ENCODE results near the gene GALNT9. TPM values are rescaled to one million over a fixed set of nuclear protein-coding genes. Genes with fewer than 3 reads are reported as not detected.

Gene GALNT9
- total RNA-seq, 2 donors from 2014 or later, result 0.14 to 1.0 TPM

GRCh38 chr12:132202929-132203721 is 126.3 kb downstream of the GALNT9 start:
- intact Hi-C loops (cut with DNase I), result no loop called here
- Histone ChIP-seq H3K9me3 (no peaks in the 10 kb centered on the region), H3K27ac (no peak overlapping the region), H3K27me3 (replicated peaks; ENCODE audit: insufficient read depth) (peaks cover 21% of the 10 kb centered on the region), H3K36me3 (no peaks in the 10 kb centered on the region), H3K4me3 (no peak overlapping the region), H3K4me1 (replicated peaks) (peaks cover 8% of the 10 kb centered on the region)
- TF ChIP-seq POLR2AphosphoS5 (IDR thresholded peaks at IDR 0.05) (no peak), POLR2A (IDR thresholded peaks at IDR 0.05) (no peak), CTCF (IDR thresholded peaks at IDR 0.05) (no peak)
- WGBS, result 69% methylated on average over 28 of the region's 42 CpGs
- no peak for DNase-seq (ENCODE audit: low spot score)

DNA sequence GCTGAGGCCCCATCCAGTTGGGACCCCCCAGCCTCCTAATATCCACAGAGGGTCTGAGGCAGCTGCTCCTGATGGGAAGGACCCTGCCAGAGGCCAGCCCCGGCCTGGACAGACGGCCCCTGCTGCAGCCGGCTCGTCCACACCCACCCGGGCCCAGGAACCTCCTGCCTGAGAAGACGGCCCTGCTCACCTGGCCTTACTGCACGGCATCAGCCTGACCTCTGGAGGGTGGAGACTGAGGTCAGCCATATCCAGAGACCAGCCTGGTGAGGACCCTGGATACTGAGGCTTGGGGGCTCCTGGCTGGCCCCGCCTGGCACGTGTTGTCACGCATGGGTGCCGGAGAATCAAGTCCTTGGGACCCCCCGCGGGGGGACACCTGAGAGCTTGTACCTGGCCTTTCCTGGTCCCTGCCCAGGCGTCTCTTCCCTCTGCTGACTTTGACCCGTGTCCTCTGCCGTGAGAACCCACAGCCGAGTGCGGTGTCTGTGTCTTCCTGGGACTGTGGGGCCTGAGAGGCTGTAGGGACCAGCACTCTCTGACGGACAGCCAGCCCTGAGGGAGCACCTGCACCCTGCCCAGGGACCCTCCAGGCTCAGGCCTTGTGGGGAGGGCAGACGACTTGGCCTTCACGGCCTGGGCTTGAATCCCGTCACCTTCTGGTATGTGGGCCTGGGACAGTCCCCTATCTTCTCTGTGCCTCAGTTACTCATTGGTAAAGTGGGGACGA is 127.8 kb downstream of the GALNT9 start:
- Histone ChIP-seq H3K36me3 (no peaks in the 10 kb centered on the region), H3K4me1 (replicated peaks) (peaks cover 8% of the 10 kb centered on the region), H3K9me3 (no peaks in the 10 kb centered on the region), H3K27me3 (replicated peaks; ENCODE audit: insufficient read depth) (peaks cover 15% of the 10 kb centered on the region), H3K4me3 (no peak overlapping the region), H3K27ac (no peak overlapping the region)
- WGBS, result 90% methylated on average over 21 of the region's 23 CpGs
- TF ChIP-seq POLR2AphosphoS5 (IDR thresholded peaks at IDR 0.05) (no peak), POLR2A (IDR thresholded peaks at IDR 0.05) (no peak), CTCF (IDR thresholded peaks at IDR 0.05) (no peak)
- intact Hi-C loops (cut with DNase I), result no loop called here
- no peak for DNase-seq (ENCODE audit: low spot score)

- TF ChIP-seq CTCF (IDR thresholded peaks at IDR 0.05) (no peak), POLR2A (IDR thresholded peaks at IDR 0.05) (no peak), POLR2AphosphoS5 (IDR thresholded peaks at IDR 0.05) (no peak)
- Histone ChIP-seq H3K36me3 (no peaks in the 10 kb centered on the region), H3K27ac (no peak overlapping the region), H3K4me1 (replicated peaks) (peaks cover 8% of the 10 kb centered on the region), H3K4me3 (no peak overlapping the region), H3K27me3 (replicated peaks; ENCODE audit: insufficient read depth) (peaks cover 12% of the 10 kb centered on the region), H3K9me3 (no peaks in the 10 kb centered on the region)
- 91% methylated on average over 19 of the region's 19 CpGs for WGBS
- DNase-seq (ENCODE audit: low spot score), result no peak
- intact Hi-C loops (cut with DNase I), result no loop called here
These were observed 128.6 kb downstream of the GALNT9 start for GRCh38 chr12:132200800-132201199.

DNA sequence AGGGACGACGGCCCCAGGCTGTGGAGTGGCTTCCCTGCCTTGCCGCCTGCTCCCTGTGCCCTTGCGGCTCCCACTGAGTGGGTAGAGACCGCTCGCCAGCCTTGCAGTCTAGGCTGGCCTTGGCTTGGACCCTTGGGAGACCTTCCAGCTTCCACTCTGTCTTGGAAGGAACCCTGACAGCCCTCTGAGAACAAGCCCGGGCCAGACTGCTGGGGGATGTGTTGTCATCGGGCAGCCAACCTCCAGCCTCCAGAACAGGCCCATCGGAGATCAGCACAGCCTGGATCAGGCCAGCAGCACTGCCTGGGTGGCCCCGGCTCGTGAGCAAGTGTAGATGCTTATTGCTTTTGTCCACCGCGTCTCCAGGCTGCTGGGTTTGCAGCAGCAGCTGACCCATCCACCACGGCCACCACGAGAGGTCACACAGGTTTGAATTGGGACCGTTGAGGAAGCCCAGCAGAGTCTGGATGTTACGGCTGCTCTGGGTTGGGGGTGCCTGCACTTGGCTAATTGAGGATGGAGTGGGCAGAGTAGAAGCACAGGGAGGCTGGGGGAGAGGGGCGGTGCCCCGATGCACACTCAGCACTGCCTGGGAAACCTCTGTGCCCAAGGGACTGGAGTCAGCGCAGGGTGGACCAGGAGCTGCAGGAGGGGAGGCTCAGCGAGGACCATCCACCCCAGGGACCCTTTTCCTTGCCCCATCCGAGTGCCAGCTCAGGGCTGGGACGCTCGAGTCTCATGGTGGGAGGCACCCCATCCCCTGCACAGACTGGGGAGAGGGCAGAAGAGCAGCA is 129.7 kb downstream of the GALNT9 start:
- 72% methylated on average over 24 of the region's 24 CpGs for WGBS
- Histone ChIP-seq H3K4me1 (replicated peaks) (no peaks in the 10 kb centered on the region), H3K27me3 (replicated peaks; ENCODE audit: insufficient read depth) (peaks cover 8% of the 10 kb centered on the region), H3K9me3 (no peaks in the 10 kb centered on the region), H3K36me3 (no peaks in the 10 kb centered on the region), H3K4me3 (no peak overlapping the region), H3K27ac (no peak overlapping the region)
- TF ChIP-seq POLR2AphosphoS5 (IDR thresholded peaks at IDR 0.05) (no peak), POLR2A (IDR thresholded peaks at IDR 0.05) (no peak), CTCF (IDR thresholded peaks at IDR 0.05) (no peak)
- no peak for DNase-seq (ENCODE audit: low spot score)
- intact Hi-C loops (cut with DNase I), result no loop called here

Data from prostate gland (tissue), 2 donors.